ENCODE measurements around the gene CNTNAP2.

GRCh38 chr7:148017126-148017525, 1900.5 kb downstream of the CNTNAP2 start:
- TF ChIP-seq POLR2A (IDR thresholded peaks at IDR 0.05; ENCODE audit: low read depth, low read length) (no peak), TAF1 (IDR thresholded peaks at IDR 0.05; ENCODE audit: low read depth, low read length) (no peak), POLR2AphosphoS5 (IDR thresholded peaks at IDR 0.05; ENCODE audit: low read depth, low read length) (no peak)
